ENCODE data around the gene POMT2.
A peak's percentile ranks its signal among the peaks of the same experiment; 100 is the strongest.

POMT2 gene

DNA sequence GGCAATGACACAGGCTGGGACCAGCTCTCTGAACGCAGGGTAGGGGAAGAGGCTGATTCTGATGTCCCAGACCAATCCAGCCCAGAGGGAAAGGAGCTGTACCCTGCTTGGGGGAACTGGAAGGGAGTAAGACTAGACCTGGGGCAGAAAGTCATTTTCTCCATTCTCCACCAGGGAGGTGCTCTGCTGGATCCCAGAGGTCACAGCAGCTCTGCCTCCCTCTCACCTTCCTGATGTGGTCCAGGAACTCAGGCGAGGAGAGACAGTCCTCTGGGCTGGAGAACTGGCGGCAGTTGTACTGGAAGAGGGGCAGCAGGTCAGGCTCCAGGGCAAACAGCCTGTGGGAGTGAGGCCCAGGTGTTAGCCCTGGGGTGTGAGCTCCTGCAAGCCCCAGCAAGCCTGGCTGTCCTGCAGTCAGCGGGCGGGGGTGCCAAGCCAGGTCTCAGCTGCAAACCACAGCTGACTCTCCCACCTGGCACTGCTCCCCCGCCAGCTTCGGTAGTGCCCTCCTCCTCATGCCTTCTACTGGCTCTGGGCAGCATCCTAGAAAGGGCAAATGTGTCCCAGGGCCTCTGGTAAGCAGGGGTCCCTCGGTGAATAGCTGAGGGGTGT is 51.6 kb downstream of the POMT2 start:
- Histone ChIP-seq H3K27ac (ENCODE audit: insufficient read depth in 1 of 2, low read depth in 1 of 2, low read length in 2 of 2, poor library complexity in 1 of 2, severe bottlenecking in 2 of 2) (no peak overlapping the region), H3K4me1 (ENCODE audit: control extremely low read depth in 1 of 4, control insufficient read depth in 4 of 4, insufficient read depth in 4 of 4, low read length in 3 of 4) (peaks cover 0 to 29% (median 23%) of the 10 kb centered on the region in 4 experiments), H3K27me3 (replicated peaks in 2 of 5; ENCODE audit: control insufficient read depth in 4 of 5, insufficient read depth in 5 of 5, low read length in 4 of 5) (peaks cover 0 to 56% (median 19%) of the 10 kb centered on the region in 5 experiments), H3K4me3 (ENCODE audit: control insufficient read depth in 1 of 7, extremely low read depth in 1 of 7, insufficient read depth in 4 of 7, low read depth in 2 of 7, low read length in 6 of 7) (no peak overlapping the region), H3K36me3 (ENCODE audit: control insufficient read depth in 4 of 4, insufficient read depth in 4 of 4, low read length in 3 of 4) (no peaks in the 10 kb centered on the region), H3K9me3 (ENCODE audit: control extremely low read depth in 1 of 5, control insufficient read depth in 4 of 5, insufficient read depth in 2 of 5, low read depth in 1 of 5, low read length in 4 of 5) (peaks cover 0 to 7% (median 3%) of the 10 kb centered on the region in 5 experiments)
- CTCF ChIA-PET = interaction anchor here (0.9 kb wide), 1 partner anchor 27 kb away, joined by 3 read pairs; no protein-coding TSS in a partner anchor
- DNase-seq = peak in 2 of 3 donors; percentile 54 to 56
- WGBS (ENCODE audit: insufficient coverage) = 78% methylated on average over 5 of the region's 8 CpGs
- POLR2A ChIA-PET = no interaction called here

DNA sequence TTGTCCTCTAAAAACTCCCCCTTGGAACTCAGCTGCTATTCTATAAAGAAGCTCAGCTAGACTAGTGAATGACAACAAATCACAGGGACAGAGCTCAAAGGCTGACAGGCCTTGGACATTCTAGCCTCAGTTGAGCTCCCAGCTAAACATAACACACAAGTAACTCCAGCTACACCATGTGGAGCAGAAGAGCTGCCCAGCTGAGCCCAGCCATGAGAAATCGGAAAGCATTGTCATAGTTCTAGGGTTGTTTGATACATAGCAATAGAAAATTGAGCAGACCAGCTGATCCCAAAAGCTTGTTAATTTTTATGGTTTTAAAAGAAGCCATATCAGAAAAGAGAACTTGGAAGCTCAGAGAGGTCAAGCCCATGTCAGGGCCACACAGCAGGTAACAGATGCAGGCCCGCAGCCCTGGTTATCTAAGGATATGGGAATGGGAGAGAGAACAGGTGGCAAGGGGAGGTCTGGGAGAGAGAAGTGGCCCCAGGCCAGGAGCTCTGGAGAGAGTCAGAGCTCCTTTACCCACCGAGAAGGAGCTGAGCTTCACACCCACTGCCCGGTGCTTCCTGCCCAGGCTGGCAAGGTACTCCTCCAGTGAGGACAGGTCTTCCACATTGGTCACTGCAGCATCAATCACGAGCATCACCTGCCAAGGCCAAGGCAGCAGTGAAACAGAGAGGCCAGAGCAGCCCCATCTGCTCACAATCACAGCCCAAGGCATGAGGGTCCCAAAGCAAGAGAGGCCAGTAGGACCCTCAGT is 52.6 kb downstream of the POMT2 start:
- 94% methylated on average over 4 of the region's 5 CpGs for WGBS (ENCODE audit: insufficient coverage)
- Histone ChIP-seq H3K4me1 (ENCODE audit: control extremely low read depth in 1 of 4, control insufficient read depth in 4 of 4, insufficient read depth in 4 of 4, low read length in 3 of 4) (peaks cover 0 to 29% (median 23%) of the 10 kb centered on the region in 4 experiments), H3K27ac (ENCODE audit: insufficient read depth in 1 of 2, low read depth in 1 of 2, low read length in 2 of 2, poor library complexity in 1 of 2, severe bottlenecking in 2 of 2) (no peak overlapping the region), H3K4me3 (ENCODE audit: control insufficient read depth in 1 of 7, extremely low read depth in 1 of 7, insufficient read depth in 4 of 7, low read depth in 2 of 7, low read length in 6 of 7) (no peak overlapping the region), H3K27me3 (replicated peaks in 2 of 5; ENCODE audit: control insufficient read depth in 4 of 5, insufficient read depth in 5 of 5, low read length in 4 of 5) (peaks cover 0 to 55% (median 19%) of the 10 kb centered on the region in 5 experiments), H3K36me3 (ENCODE audit: control insufficient read depth in 4 of 4, insufficient read depth in 4 of 4, low read length in 3 of 4) (no peaks in the 10 kb centered on the region), H3K9me3 (ENCODE audit: control extremely low read depth in 1 of 5, control insufficient read depth in 4 of 5, insufficient read depth in 2 of 5, low read depth in 1 of 5, low read length in 4 of 5) (peaks cover 0 to 7% (median 3%) of the 10 kb centered on the region in 5 experiments)
- POLR2A ChIA-PET = interaction anchor here (0.6 kb wide), 1 partner anchor 1089 kb away, joined by 3 read pairs; no protein-coding TSS in a partner anchor
- CTCF ChIA-PET = interaction anchor here (0.9 to 1.9 kb wide), 6 partner anchors 11 to 73 kb away, joined by 3 to 4 read pairs (median 3); no protein-coding TSS in a partner anchor
- no peak for DNase-seq

DNA sequence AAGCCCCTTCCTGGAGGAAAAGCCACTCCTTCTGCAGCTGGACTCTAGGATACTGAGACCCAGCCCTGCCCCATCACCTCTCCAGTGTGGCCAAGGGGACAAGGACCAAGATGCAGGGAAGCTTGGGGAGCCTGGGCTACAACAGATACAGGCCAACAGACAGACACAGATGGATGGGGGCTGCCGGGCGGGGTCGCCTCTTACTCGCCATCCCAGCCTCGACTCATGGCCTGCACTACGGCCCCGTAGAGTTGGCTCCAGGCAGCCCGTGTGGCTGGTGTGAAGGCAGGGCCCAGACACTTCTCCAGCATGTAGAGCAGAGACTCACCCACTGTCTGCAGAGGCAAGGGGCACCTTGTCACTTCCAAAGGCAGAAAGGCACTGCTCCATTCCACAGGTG is 54.3 kb downstream of the POMT2 start:
- Histone ChIP-seq H3K27me3 (replicated peaks in 2 of 5; ENCODE audit: control insufficient read depth in 4 of 5, insufficient read depth in 5 of 5, low read length in 4 of 5) (peaks cover 0 to 37% (median 13%) of the 10 kb centered on the region in 5 experiments), H3K27ac (ENCODE audit: insufficient read depth in 1 of 2, low read depth in 1 of 2, low read length in 2 of 2, poor library complexity in 1 of 2, severe bottlenecking in 2 of 2) (no peak overlapping the region), H3K4me1 (ENCODE audit: control extremely low read depth in 1 of 4, control insufficient read depth in 4 of 4, insufficient read depth in 4 of 4, low read length in 3 of 4) (peaks cover 0 to 29% (median 22%) of the 10 kb centered on the region in 4 experiments), H3K9me3 (ENCODE audit: control extremely low read depth in 1 of 5, control insufficient read depth in 4 of 5, insufficient read depth in 2 of 5, low read depth in 1 of 5, low read length in 4 of 5) (peaks cover 0 to 7% (median 3%) of the 10 kb centered on the region in 5 experiments), H3K4me3 (ENCODE audit: control insufficient read depth in 1 of 7, extremely low read depth in 1 of 7, insufficient read depth in 4 of 7, low read depth in 2 of 7, low read length in 6 of 7) (no peak overlapping the region), H3K36me3 (ENCODE audit: control insufficient read depth in 4 of 4, insufficient read depth in 4 of 4, low read length in 3 of 4) (no peaks in the 10 kb centered on the region)
- ChIA-PET POLR2A (interaction anchor here (0.5 kb wide), 1 partner anchor 174 kb away, joined by 3 read pairs; no protein-coding TSS in a partner anchor), CTCF (interaction anchor here (3.0 kb wide), 1 partner anchor 9 kb away, joined by 8 read pairs; no protein-coding TSS in a partner anchor)
- WGBS (ENCODE audit: insufficient coverage) = 95% methylated on average over 8 of the region's 8 CpGs
- DNase-seq = no peak

DNA sequence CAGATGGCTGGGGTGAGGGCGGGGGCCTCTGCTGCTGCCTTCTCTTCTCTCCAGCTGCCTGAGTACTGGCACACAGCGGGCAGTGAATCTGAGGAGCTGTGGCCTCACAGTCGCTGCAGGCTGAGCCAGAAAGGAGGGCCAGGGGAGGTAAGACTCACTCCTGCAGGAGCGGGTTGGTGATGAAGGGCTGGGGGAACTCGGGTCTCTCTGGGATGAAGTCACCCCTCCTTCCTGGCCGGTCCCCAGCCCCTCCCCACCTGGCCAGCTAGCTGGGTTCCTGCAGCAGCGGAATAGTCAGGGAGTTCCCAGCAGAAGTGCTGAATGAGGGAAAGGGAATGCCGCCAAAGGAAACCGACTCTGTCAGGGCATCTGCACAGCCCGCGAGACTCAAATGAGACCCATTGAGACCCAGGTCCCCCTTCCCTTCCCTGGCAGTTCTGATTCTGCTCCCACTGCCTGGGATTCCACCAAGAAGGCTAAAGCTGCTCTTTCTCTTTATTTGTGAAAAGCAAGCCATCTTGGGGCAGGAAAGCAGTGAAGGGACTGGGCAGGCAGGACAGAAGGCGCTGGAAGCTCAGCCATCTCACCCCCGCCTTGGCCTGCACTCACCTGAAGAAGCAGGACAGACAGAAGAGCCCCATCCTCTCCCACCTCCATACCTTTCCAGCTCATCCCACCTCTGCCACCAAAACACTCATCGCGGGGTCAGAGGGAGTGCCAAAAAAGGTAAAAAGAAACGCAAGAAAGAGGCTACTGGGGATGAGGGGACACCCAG is 54.9 kb downstream of the POMT2 start:
- ChIA-PET CTCF (interaction anchor here (3.0 kb wide), 1 partner anchor 9 kb away, joined by 8 read pairs; no protein-coding TSS in a partner anchor), POLR2A (interaction anchor here (0.5 kb wide), 1 partner anchor 173 kb away, joined by 3 read pairs; no protein-coding TSS in a partner anchor)
- Histone ChIP-seq H3K36me3 (ENCODE audit: control insufficient read depth in 4 of 4, insufficient read depth in 4 of 4, low read length in 3 of 4) (no peaks in the 10 kb centered on the region), H3K9me3 (ENCODE audit: control extremely low read depth in 1 of 5, control insufficient read depth in 4 of 5, insufficient read depth in 2 of 5, low read depth in 1 of 5, low read length in 4 of 5) (peaks cover 0 to 7% (median 3%) of the 10 kb centered on the region in 5 experiments), H3K27ac (ENCODE audit: insufficient read depth in 1 of 2, low read depth in 1 of 2, low read length in 2 of 2, poor library complexity in 1 of 2, severe bottlenecking in 2 of 2) (no peak overlapping the region), H3K4me3 (ENCODE audit: control insufficient read depth in 1 of 7, extremely low read depth in 1 of 7, insufficient read depth in 4 of 7, low read depth in 2 of 7, low read length in 6 of 7) (no peak overlapping the region), H3K4me1 (ENCODE audit: control extremely low read depth in 1 of 4, control insufficient read depth in 4 of 4, insufficient read depth in 4 of 4, low read length in 3 of 4) (peaks cover 0 to 29% (median 21%) of the 10 kb centered on the region in 4 experiments), H3K27me3 (replicated peaks in 2 of 5; ENCODE audit: control insufficient read depth in 4 of 5, insufficient read depth in 5 of 5, low read length in 4 of 5) (peaks cover 0 to 31% (median 11%) of the 10 kb centered on the region in 5 experiments)
- 97% methylated on average over 6 of the region's 16 CpGs for WGBS (ENCODE audit: insufficient coverage)
- no peak for DNase-seq

DNA sequence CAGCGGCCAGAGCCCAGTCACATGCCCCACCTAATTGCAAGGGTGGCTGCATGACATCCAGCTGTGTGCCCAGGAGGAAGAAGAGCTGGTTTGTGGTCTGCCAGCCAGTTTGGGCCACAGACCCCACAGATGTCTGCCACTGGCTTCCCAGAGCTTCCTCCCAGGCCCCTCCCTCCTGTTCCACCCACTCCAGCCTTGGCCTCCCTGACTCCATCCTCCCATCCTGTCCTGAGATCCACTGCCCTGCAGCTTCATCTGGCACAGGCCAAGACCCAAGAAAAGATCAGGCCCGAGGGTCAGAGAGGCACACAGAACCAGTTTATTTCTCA is 55.5 kb downstream of the POMT2 start:
- peak in 1 of 3 donors; percentile 13 for DNase-seq
- Histone ChIP-seq H3K27me3 (replicated peaks in 2 of 5; ENCODE audit: control insufficient read depth in 4 of 5, insufficient read depth in 5 of 5, low read length in 4 of 5) (peaks cover 0 to 25% (median 11%) of the 10 kb centered on the region in 5 experiments), H3K36me3 (ENCODE audit: control insufficient read depth in 4 of 4, insufficient read depth in 4 of 4, low read length in 3 of 4) (no peaks in the 10 kb centered on the region), H3K4me1 (ENCODE audit: control extremely low read depth in 1 of 4, control insufficient read depth in 4 of 4, insufficient read depth in 4 of 4, low read length in 3 of 4) (peaks cover 0 to 29% (median 21%) of the 10 kb centered on the region in 4 experiments), H3K27ac (ENCODE audit: insufficient read depth in 1 of 2, low read depth in 1 of 2, low read length in 2 of 2, poor library complexity in 1 of 2, severe bottlenecking in 2 of 2) (no peak overlapping the region), H3K9me3 (ENCODE audit: control extremely low read depth in 1 of 5, control insufficient read depth in 4 of 5, insufficient read depth in 2 of 5, low read depth in 1 of 5, low read length in 4 of 5) (peaks cover 0 to 7% (median 3%) of the 10 kb centered on the region in 5 experiments), H3K4me3 (ENCODE audit: control insufficient read depth in 1 of 7, extremely low read depth in 1 of 7, insufficient read depth in 4 of 7, low read depth in 2 of 7, low read length in 6 of 7) (no peak overlapping the region)
- CTCF ChIA-PET = interaction anchor here (3.0 kb wide), 1 partner anchor 10 kb away, joined by 8 read pairs; no protein-coding TSS in a partner anchor
- WGBS (ENCODE audit: insufficient coverage) = 85% methylated on average over 2 of the region's 2 CpGs
- POLR2A ChIA-PET = no interaction called here

DNA sequence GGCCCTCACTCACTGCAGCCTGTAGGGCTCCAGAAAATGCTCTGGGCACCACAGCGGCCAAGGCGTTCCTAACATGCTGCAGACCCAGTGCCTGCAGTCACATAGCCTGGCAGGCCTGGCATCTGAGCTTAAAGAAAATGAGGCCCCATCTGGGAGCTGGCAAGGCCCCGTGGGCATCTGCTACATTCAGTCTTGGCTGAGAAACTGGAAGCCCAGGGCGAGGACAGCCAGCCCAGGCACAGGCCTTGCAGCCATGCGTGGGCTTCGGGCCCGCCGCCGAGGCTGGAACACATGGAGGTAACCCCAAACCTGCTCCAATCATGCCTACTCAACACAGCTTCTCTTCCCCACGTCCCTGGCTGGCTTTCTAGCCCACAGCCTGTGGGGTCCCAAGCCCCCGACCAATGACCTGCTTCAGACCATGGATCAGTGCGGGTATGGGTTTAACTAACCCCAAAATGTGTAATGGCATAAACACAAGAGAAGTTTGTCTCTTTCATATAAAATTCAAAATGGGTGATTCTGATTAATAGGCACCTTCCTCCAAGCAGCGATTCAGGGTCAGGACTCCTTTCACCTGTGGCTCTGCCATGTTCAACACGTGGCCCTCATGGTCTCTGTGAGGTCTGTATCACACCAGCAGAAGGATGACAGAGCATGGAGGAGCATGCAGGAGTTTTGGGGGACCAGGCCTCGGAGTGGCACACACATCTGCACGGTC is 56.1 kb downstream of the POMT2 start:
- WGBS (ENCODE audit: insufficient coverage) = 94% methylated on average over 14 of the region's 16 CpGs
- H3K4me3 ChIP-seq (ENCODE audit: control insufficient read depth in 1 of 7, extremely low read depth in 1 of 7, insufficient read depth in 4 of 7, low read depth in 2 of 7, low read length in 6 of 7) = no peak overlapping the region
- H3K36me3 ChIP-seq (ENCODE audit: control insufficient read depth in 4 of 4, insufficient read depth in 4 of 4, low read length in 3 of 4) = no peaks in the 10 kb centered on the region
- CTCF ChIA-PET = interaction anchor here (3.0 kb wide), 1 partner anchor 10 kb away, joined by 8 read pairs; no protein-coding TSS in a partner anchor
- H3K27ac ChIP-seq (ENCODE audit: insufficient read depth in 1 of 2, low read depth in 1 of 2, low read length in 2 of 2, poor library complexity in 1 of 2, severe bottlenecking in 2 of 2) = no peak overlapping the region
- peaks cover 0 to 20% (median 11%) of the 10 kb centered on the region in 5 experiments for H3K27me3 ChIP-seq (replicated peaks in 2 of 5; ENCODE audit: control insufficient read depth in 4 of 5, insufficient read depth in 5 of 5, low read length in 4 of 5)
- DNase-seq = no peak
- H3K9me3 ChIP-seq (ENCODE audit: control extremely low read depth in 1 of 5, control insufficient read depth in 4 of 5, insufficient read depth in 2 of 5, low read depth in 1 of 5, low read length in 4 of 5) = peaks cover 0 to 7% (median 3%) of the 10 kb centered on the region in 5 experiments
- POLR2A ChIA-PET = no interaction called here
- peaks cover 0 to 26% (median 21%) of the 10 kb centered on the region in 4 experiments for H3K4me1 ChIP-seq (ENCODE audit: control extremely low read depth in 1 of 4, control insufficient read depth in 4 of 4, insufficient read depth in 4 of 4, low read length in 3 of 4)
